K562 (cell line): ENCODE data around the gene RAMACL. TPM values are rescaled to one million over a fixed set of nuclear protein-coding genes. Genes with fewer than 3 reads are reported as not detected.

Experiments used
- AFF1 ChIP-seq, 2 experiments: fragments of 450-650 bp; IDR thresholded peaks; 2 replicates each; pipeline ENCODE4 v1.6.1; 2018; ENCODE audit warnings: mild to moderate bottlenecking in 2 of 2, low read depth in 1 of 2; ENCODE audit not compliant: partially characterized antibody in 2 of 2
- FOSL1 ChIP-seq: fragments of 200-800 bp; sonication (Bioruptor generic); conservative IDR thresholded peaks from 2 replicates; pipeline ENCODE4 v1.6.1; 2016; ENCODE audit warnings: missing genetic modification characterization, missing compliant biosample characterization
- HOXB6 ChIP-seq: fragments of 250-450 bp; sonication (Bioruptor Pico); IDR thresholded peaks from 2 replicates; pipeline ENCODE4 v1.5.1; 2022; ENCODE audit warnings: mild to moderate bottlenecking, borderline replicate concordance
- REST ChIP-seq, 2 experiments: fragments of 450-650 bp; formaldehyde crosslinking in 1 of 2; IDR thresholded peaks; 2 replicates each; pipeline versions ENCODE4 v1.4.0 to v1.6.1; 2014 to 2020; ENCODE audit warnings: mild to moderate bottlenecking in 2 of 2, borderline replicate concordance in 1 of 2, low read depth in 1 of 2
- SETDB1 ChIP-seq: IDR thresholded peaks from one replicate; pipeline ENCODE4 v1.6.1; 2012; ENCODE audit warnings: low read length, control low read depth, inconsistent platforms
- THAP12 ChIP-seq: fragments of 250-450 bp; sonication (Bioruptor Pico); IDR thresholded peaks from 2 replicates; pipeline ENCODE4 v1.9.0; 2021; ENCODE audit warnings: mild to moderate bottlenecking, inconsistent platforms
- TSHZ1 ChIP-seq: fragments of 250-450 bp; sonication (Bioruptor Pico); IDR thresholded peaks from 2 replicates; pipeline ENCODE4 v1.4.0; 2020; ENCODE audit warnings: mild to moderate bottlenecking, moderate library complexity
- ZBTB1 ChIP-seq: sonication (generic); formaldehyde crosslinking; IDR thresholded peaks from 2 replicates; pipeline ENCODE4 v1.8.1; 2023; ENCODE audit warnings: missing genetic modification reagents, low read depth, mild to moderate bottlenecking, borderline replicate concordance
- polyA plus RNA-seq, 8 experiments: library from polyadenylated mRNA; depleted of rRNA in 4 of 8; stranded (reverse) in 5 of 8; unstranded in 3 of 8; fragments of >200 nt; fragmentation: Nextera tagmentation in 2 of 8; fragmentation: Illumina TruSeq in 1 of 8; extraction: Ambion mirVana in 2 of 8; extraction: Trizol in 1 of 8; gene quantifications; 2 replicates each; pipeline versions ENCODE4 v1.2.1 to v1.2.3, GENCODE V29; 2011 to 2014; ENCODE audit warnings: inconsistent platforms in 1 of 8, missing spikeins in 1 of 8
- total RNA-seq, 7 experiments: library from RNA; depleted of rRNA in 6 of 7; stranded (reverse); fragments of >200 nt in 6 of 7; fragmentation: Illumina TruSeq in 2 of 7; extraction: Trizol in 2 of 7; gene quantifications; 2 replicates each; pipeline versions ENCODE4 v1.2.1 to v1.2.3, GENCODE V29; 2011 to 2021; ENCODE audit warnings: low replicate concordance in 1 of 7

RAMACL gene
- total and polyA plus RNA-seq, 9 of the 15 experiments (the other 6 are each of a cell fraction or from before 2014, with no cell fraction given): 0.11 to 1.7 (median 0.41) TPM; not detected in 1

- TF ChIP-seq REST (IDR thresholded peaks at IDR 0.05; ENCODE audit: borderline replicate concordance) (no peak), REST (CRISPR knock-in tag; IDR thresholded peaks at IDR 0.05; ENCODE audit: low read depth) (no peak), TSHZ1 (CRISPR knock-in tag) (no peak), THAP12 (no peak), FOSL1 (no peak), ZBTB1 (no peak), AFF1 (IDR thresholded peaks at IDR 0.05; ENCODE audit: low read depth in 1 of 2, partially characterized antibody in 2 of 2) (no peak), SETDB1 (no peak), HOXB6 (CRISPR knock-in tag) (no peak)
These were observed 19.3 kb upstream of the RAMACL start (continued) for GRCh38 chr6:166605752-166606151.
